Measurements from ENCODE around the gene FRMD4B.

Gene FRMD4B

DNA sequence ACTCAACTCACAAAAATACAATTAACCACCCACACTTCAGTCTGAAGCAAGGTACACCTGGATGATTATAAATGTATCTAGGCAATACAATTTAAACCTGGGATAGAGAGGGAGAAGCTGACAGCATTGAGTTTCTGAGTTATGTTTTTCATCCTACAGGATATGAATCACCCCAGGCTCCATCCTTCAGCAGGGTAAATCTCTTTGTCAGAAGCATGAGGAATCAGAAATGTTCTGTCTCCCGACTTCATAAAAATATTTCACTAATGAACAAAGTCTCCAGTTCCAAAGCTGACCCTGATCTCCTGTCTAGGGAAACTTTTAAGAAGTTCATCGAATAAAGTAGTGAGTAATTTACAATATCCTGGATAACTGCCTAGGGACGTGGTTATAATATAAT lies 25.5 kb upstream of the FRMD4B start:
- no peak overlapping the region for H3K27ac Mint-ChIP-seq
- peaks cover 11% of the 10 kb centered on the region for H3K4me1 Mint-ChIP-seq (ENCODE audit: low read depth)
- no peak overlapping the region for H3K4me3 Mint-ChIP-seq
- no peaks in the 10 kb centered on the region for H3K9me3 Mint-ChIP-seq
- H3K27me3 Mint-ChIP-seq (ENCODE audit: low read depth), result peaks cover 10% of the 10 kb centered on the region
- peaks cover 2% of the 10 kb centered on the region for H3K36me3 Mint-ChIP-seq (ENCODE audit: low read depth)

- Mint-ChIP-seq H3K27ac (no peak overlapping the region), H3K36me3 (ENCODE audit: low read depth) (peaks cover 3% of the 10 kb centered on the region), H3K4me3 (no peak overlapping the region), H3K4me1 (ENCODE audit: low read depth) (peaks cover 11% of the 10 kb centered on the region), H3K27me3 (ENCODE audit: low read depth) (peaks cover 11% of the 10 kb centered on the region), H3K9me3 (peaks cover 5% of the 10 kb centered on the region)
Observed at GRCh38 chr3:69410301-69410700, 24.4 kb upstream of the FRMD4B start.

DNA sequence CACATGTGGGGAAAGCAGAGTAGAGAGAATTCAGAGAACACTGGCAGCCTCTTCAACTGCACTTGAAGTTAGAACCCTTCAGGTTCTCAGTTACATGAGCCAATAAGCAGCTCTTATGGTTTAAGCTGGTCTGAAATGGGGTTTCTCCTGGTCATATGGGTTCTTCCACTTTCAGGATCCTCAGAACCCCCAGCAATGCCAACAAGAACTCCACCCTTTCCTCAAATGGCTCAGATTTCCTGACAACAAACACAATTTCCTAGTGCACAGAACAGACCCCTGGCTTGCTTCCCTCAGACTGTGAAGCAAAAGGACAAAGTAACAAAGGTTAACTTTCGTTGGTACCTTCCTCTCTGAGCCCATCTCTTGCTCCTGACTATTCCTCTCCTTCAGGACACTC lies 23.9 kb upstream of the FRMD4B start:
- no peak overlapping the region for H3K27ac Mint-ChIP-seq

DNA sequence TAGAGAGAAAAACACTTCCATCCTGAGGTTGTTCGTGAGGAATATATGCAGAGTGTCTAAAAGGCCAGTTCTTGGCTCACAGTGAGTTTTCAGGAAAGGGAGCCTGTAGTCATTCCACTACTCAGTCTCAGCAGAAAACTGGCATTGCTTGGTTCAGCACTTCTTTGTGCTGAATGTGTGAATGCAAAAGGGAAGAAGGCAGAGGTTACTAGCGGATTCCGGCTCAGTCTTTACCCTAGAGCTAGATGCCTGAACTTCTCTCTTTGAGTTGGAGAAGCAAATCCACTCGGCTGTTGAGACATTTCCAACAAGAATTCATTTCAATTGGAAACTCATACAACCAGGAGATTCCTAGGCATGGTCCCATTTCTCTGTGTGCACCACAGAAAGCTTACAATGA lies 23.1 kb upstream of the FRMD4B start:
- Mint-ChIP-seq H3K9me3 (peaks cover 11% of the 10 kb centered on the region), H3K27me3 (ENCODE audit: low read depth) (peaks cover 11% of the 10 kb centered on the region), H3K27ac (no peak overlapping the region), H3K4me3 (no peak overlapping the region), H3K36me3 (ENCODE audit: low read depth) (peaks cover 3% of the 10 kb centered on the region), H3K4me1 (ENCODE audit: low read depth) (peaks cover 8% of the 10 kb centered on the region)

More for the DNA sequence above, 23.9 kb upstream of the FRMD4B start:
- Mint-ChIP-seq H3K27me3 (ENCODE audit: low read depth) (peaks cover 11% of the 10 kb centered on the region), H3K4me3 (no peak overlapping the region), H3K36me3 (ENCODE audit: low read depth) (peaks cover 3% of the 10 kb centered on the region), H3K9me3 (peaks cover 8% of the 10 kb centered on the region), H3K4me1 (ENCODE audit: low read depth) (peaks cover 11% of the 10 kb centered on the region)

GRCh38 chr3:69408542-69408941 lies 22.7 kb upstream of the FRMD4B start:
- Mint-ChIP-seq H3K4me3 (no peak overlapping the region), H3K27me3 (ENCODE audit: low read depth) (peaks cover 11% of the 10 kb centered on the region), H3K36me3 (ENCODE audit: low read depth) (peaks cover 3% of the 10 kb centered on the region), H3K4me1 (ENCODE audit: low read depth) (peaks cover 6% of the 10 kb centered on the region), H3K9me3 (peaks cover 11% of the 10 kb centered on the region), H3K27ac (no peak overlapping the region)

- no peak overlapping the region for H3K4me3 Mint-ChIP-seq
- H3K27me3 Mint-ChIP-seq (ENCODE audit: low read depth), result peaks cover 11% of the 10 kb centered on the region
- peaks cover 11% of the 10 kb centered on the region for H3K9me3 Mint-ChIP-seq
- peaks cover 6% of the 10 kb centered on the region for H3K4me1 Mint-ChIP-seq (ENCODE audit: low read depth)
- peaks cover 3% of the 10 kb centered on the region for H3K36me3 Mint-ChIP-seq (ENCODE audit: low read depth)
- no peak overlapping the region for H3K27ac Mint-ChIP-seq
Observed at GRCh38 chr3:69407908-69408307, 22.0 kb upstream of the FRMD4B start.

GRCh38 chr3:69406163-69406562 lies 20.3 kb upstream of the FRMD4B start:
- H3K27ac Mint-ChIP-seq, result no peak overlapping the region
- H3K4me1 Mint-ChIP-seq (ENCODE audit: low read depth), result peaks cover 5% of the 10 kb centered on the region
- H3K4me3 Mint-ChIP-seq, result no peak overlapping the region
- H3K9me3 Mint-ChIP-seq, result peaks cover 11% of the 10 kb centered on the region
- peaks cover 16% of the 10 kb centered on the region for H3K27me3 Mint-ChIP-seq (ENCODE audit: low read depth)
- H3K36me3 Mint-ChIP-seq (ENCODE audit: low read depth), result peaks cover 3% of the 10 kb centered on the region

DNA sequence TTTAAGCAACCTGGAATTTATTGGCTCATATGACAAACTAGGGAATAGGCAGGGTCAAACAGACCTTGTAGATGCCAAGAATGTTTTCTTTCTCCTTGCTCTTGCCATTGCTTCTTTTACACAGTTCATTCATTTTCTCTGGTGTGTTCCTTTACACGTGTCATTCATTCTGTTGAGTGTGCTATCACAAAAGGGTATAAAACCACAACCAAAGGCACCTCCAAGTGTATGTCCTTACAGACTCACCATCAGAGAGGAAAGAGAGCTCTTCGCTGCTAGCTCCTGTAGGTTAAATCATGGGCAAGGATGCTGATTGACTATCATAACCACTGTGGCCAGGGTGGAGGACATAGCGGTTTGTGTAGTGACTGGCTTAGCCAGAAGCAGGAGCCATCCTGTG lies 19.2 kb upstream of the FRMD4B start:
- H3K27ac Mint-ChIP-seq, result no peak overlapping the region
- H3K9me3 Mint-ChIP-seq, result peaks cover 11% of the 10 kb centered on the region
- no peak overlapping the region for H3K4me3 Mint-ChIP-seq
- H3K27me3 Mint-ChIP-seq (ENCODE audit: low read depth), result peaks cover 14% of the 10 kb centered on the region
- H3K36me3 Mint-ChIP-seq (ENCODE audit: low read depth), result peaks cover 3% of the 10 kb centered on the region
- H3K4me1 Mint-ChIP-seq (ENCODE audit: low read depth), result peaks cover under 1% of the 10 kb centered on the region

DNA sequence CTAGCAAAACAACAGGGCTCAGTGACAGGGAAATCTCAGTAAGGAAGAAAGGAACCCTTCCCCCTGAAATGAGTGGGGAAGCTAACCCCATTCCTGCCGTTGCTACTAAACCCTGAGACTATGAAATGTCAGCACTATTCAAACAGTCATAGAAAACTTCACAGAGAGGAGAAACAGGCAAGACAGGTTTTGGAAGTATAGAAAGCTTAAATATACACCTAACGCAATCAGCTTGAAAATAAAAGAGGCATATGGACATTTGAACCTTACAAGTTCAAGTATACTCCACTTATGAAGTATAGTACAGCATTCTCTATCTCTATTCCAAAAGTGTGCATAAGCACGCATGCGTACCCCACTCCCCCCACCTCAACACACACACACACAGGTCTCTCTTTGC lies 17.6 kb upstream of the FRMD4B start:
- Mint-ChIP-seq H3K27ac (no peak overlapping the region), H3K36me3 (ENCODE audit: low read depth) (peaks cover 3% of the 10 kb centered on the region), H3K4me1 (ENCODE audit: low read depth) (no peaks in the 10 kb centered on the region), H3K4me3 (no peak overlapping the region), H3K27me3 (ENCODE audit: low read depth) (peaks cover 25% of the 10 kb centered on the region), H3K9me3 (peaks cover 11% of the 10 kb centered on the region)

GRCh38 chr3:69400683-69401082 lies 14.8 kb upstream of the FRMD4B start:
- Mint-ChIP-seq H3K4me1 (ENCODE audit: low read depth) (no peaks in the 10 kb centered on the region), H3K27me3 (ENCODE audit: low read depth) (peaks cover 44% of the 10 kb centered on the region)

GRCh38 chr3:69392850-69393249 lies 7.0 kb upstream of the FRMD4B start:
- Mint-ChIP-seq H3K9me3 (no peaks in the 10 kb centered on the region), H3K4me3 (no peak overlapping the region), H3K27ac (no peak overlapping the region), H3K36me3 (ENCODE audit: low read depth) (no peaks in the 10 kb centered on the region), H3K27me3 (ENCODE audit: low read depth) (peaks cover 47% of the 10 kb centered on the region), H3K4me1 (ENCODE audit: low read depth) (peaks cover 2% of the 10 kb centered on the region)

More at GRCh38 chr3:69400683-69401082, 14.8 kb upstream of the FRMD4B start:
- H3K4me3 Mint-ChIP-seq, result no peak overlapping the region
- no peak overlapping the region for H3K27ac Mint-ChIP-seq
- no peaks in the 10 kb centered on the region for H3K36me3 Mint-ChIP-seq (ENCODE audit: low read depth)
- peaks cover 7% of the 10 kb centered on the region for H3K9me3 Mint-ChIP-seq

DNA sequence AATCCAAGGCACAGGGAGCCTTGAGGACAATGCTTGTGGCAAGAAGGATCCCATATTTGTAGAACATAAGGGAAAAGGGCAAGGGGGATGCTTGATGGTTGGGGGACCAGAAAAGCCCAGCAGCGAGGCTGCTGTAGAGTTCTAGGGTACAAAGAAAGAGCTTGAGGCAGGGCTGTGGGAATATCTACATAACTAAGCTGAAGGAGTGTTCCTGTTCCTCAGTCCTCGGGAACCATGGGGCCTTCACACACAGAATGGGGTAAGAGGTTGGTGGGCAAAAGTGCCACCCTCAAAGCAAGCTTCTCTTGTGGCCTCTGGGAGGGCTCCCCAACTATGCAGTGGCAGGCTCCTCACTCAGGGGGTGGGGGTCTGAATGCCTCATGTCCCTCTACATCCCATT lies 6.5 kb upstream of the FRMD4B start:
- Mint-ChIP-seq H3K4me3 (no peak overlapping the region), H3K36me3 (ENCODE audit: low read depth) (no peaks in the 10 kb centered on the region), H3K27ac (no peak overlapping the region), H3K9me3 (no peaks in the 10 kb centered on the region), H3K27me3 (ENCODE audit: low read depth) (peaks cover 48% of the 10 kb centered on the region), H3K4me1 (ENCODE audit: low read depth) (peaks cover 2% of the 10 kb centered on the region)

DNA sequence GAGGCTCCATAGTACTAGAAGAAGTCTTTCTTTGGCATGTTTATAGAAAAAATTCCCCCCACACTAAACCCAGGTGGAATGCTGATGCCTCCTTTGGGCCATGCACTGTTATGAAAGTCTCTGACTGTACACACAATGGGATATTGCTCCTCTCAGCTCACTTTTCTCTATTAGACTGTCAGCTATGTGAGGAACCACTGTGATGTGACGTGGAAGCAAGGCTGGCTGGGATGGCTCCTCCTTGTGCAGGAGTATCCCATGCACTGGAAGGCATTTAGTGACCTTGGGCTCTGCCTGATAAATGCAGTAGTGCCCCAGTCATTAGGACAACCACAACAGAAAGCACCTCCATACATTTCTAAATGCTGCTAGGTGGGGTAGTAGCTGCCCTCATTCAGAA lies 5.7 kb upstream of the FRMD4B start:
- H3K4me1 Mint-ChIP-seq (ENCODE audit: low read depth), result peaks cover 2% of the 10 kb centered on the region
- H3K9me3 Mint-ChIP-seq, result no peaks in the 10 kb centered on the region
- H3K27ac Mint-ChIP-seq, result no peak overlapping the region
- H3K4me3 Mint-ChIP-seq, result no peak overlapping the region
- H3K36me3 Mint-ChIP-seq (ENCODE audit: low read depth), result no peaks in the 10 kb centered on the region
- peaks cover 47% of the 10 kb centered on the region for H3K27me3 Mint-ChIP-seq (ENCODE audit: low read depth)

- no peak overlapping the region for H3K4me3 Mint-ChIP-seq
- peaks cover 47% of the 10 kb centered on the region for H3K27me3 Mint-ChIP-seq (ENCODE audit: low read depth)
- peaks cover 2% of the 10 kb centered on the region for H3K36me3 Mint-ChIP-seq (ENCODE audit: low read depth)
- H3K27ac Mint-ChIP-seq, result no peak overlapping the region
- peaks cover 6% of the 10 kb centered on the region for H3K4me1 Mint-ChIP-seq (ENCODE audit: low read depth)
- no peaks in the 10 kb centered on the region for H3K9me3 Mint-ChIP-seq
Observed at GRCh38 chr3:69390771-69391170, 4.9 kb upstream of the FRMD4B start.

GRCh38 chr3:69389520-69390248 lies 3.8 kb upstream of the FRMD4B start:
- no peaks in the 10 kb centered on the region for H3K9me3 Mint-ChIP-seq
- peaks cover 2% of the 10 kb centered on the region for H3K36me3 Mint-ChIP-seq (ENCODE audit: low read depth)
- H3K4me3 Mint-ChIP-seq, result no peak overlapping the region
- H3K4me1 Mint-ChIP-seq (ENCODE audit: low read depth), result peaks cover 6% of the 10 kb centered on the region
- no peak overlapping the region for H3K27ac Mint-ChIP-seq
- H3K27me3 Mint-ChIP-seq (ENCODE audit: low read depth), result peaks cover 55% of the 10 kb centered on the region

All from T-helper 1 cell treated with Interleukin-12 subunit alpha and Interleukin-12 subunit beta and Interleukin-4 antibody, amounts not matched to agents 30 μg/mL and 1 μg/mL, for 36 hours (primary cell).